Measurements from ENCODE around the gene SEC14L2.

The SEC14L2 gene

DNA sequence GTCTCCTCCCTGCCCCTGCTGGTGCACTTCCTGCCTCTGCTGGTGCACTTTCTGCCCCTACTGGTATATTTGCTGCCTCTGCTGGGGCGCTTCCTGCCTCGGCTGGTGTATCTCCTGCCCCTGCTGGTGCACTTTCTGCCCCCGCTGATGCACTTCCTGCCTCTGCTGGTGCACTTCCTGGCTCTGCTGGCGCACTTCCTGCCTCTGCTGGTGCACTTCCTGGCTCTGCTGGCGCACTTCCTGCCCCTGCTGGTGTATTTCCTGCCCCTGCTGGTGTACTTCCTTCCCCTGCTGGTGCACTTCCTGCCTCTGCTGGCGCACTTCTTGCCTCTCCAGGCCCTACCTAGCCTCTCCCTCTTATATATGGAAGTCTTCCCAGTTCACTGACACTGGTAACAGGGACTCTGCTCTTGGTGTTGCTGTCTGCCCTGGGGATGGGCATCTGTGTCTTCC is 38.9 kb downstream of the SEC14L2 start (continued):
- no peak for TF ChIP-seq BCL11B (tag by site-specific recombination; IDR thresholded peaks at IDR 0.05; ENCODE audit: low read depth)
- TF ChIP-seq ZSCAN16 (tag by site-specific recombination; IDR thresholded peaks at IDR 0.05) = no peak
- no peak for TF ChIP-seq ZNF596 (tag by site-specific recombination; IDR thresholded peaks at IDR 0.05)
- no peak for TF ChIP-seq ZNF239 (tag by site-specific recombination; IDR thresholded peaks at IDR 0.05)
- no peak for TF ChIP-seq ZNF274 (IDR thresholded peaks at IDR 0.05; ENCODE audit: low read length)
- TF ChIP-seq ZNF274 (tag by site-specific recombination; IDR thresholded peaks at IDR 0.05; ENCODE audit: borderline replicate concordance) = no peak
- TF ChIP-seq, protein P1, sequence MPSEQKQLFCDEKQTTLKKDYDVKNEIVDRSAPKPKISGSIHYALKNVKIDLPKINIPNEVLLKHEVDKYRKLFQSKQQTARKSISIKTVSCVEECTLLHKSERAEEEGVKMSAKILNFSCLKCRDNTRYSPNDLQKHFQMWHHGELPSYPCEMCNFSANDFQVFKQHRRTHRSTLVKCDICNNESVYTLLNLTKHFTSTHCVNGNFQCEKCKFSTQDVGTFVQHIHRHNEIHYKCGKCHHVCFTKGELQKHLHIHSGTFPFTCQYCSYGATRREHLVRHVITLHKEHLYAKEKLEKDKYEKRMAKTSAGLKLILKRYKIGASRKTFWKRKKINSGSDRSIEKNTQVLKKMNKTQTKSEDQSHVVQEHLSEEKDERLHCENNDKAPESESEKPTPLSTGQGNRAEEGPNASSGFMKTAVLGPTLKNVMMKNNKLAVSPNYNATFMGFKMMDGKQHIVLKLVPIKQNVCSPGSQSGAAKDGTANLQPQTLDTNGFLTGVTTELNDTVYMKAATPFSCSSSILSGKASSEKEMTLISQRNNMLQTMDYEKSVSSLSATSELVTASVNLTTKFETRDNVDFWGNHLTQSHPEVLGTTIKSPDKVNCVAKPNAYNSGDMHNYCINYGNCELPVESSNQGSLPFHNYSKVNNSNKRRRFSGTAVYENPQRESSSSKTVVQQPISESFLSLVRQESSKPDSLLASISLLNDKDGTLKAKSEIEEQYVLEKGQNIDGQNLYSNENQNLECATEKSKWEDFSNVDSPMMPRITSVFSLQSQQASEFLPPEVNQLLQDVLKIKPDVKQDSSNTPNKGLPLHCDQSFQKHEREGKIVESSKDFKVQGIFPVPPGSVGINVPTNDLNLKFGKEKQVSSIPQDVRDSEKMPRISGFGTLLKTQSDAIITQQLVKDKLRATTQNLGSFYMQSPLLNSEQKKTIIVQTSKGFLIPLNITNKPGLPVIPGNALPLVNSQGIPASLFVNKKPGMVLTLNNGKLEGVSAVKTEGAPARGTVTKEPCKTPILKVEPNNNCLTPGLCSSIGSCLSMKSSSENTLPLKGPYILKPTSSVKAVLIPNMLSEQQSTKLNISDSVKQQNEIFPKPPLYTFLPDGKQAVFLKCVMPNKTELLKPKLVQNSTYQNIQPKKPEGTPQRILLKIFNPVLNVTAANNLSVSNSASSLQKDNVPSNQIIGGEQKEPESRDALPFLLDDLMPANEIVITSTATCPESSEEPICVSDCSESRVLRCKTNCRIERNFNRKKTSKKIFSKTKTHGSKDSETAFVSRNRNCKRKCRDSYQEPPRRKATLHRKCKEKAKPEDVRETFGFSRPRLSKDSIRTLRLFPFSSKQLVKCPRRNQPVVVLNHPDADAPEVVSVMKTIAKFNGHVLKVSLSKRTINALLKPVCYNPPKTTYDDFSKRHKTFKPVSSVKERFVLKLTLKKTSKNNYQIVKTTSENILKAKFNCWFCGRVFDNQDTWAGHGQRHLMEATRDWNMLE (tag by site-specific recombination; conservative IDR thresholded peaks at IDR 0.05; ENCODE audit: low read depth) = peak; percentile 75
- TF ChIP-seq, protein P2, sequence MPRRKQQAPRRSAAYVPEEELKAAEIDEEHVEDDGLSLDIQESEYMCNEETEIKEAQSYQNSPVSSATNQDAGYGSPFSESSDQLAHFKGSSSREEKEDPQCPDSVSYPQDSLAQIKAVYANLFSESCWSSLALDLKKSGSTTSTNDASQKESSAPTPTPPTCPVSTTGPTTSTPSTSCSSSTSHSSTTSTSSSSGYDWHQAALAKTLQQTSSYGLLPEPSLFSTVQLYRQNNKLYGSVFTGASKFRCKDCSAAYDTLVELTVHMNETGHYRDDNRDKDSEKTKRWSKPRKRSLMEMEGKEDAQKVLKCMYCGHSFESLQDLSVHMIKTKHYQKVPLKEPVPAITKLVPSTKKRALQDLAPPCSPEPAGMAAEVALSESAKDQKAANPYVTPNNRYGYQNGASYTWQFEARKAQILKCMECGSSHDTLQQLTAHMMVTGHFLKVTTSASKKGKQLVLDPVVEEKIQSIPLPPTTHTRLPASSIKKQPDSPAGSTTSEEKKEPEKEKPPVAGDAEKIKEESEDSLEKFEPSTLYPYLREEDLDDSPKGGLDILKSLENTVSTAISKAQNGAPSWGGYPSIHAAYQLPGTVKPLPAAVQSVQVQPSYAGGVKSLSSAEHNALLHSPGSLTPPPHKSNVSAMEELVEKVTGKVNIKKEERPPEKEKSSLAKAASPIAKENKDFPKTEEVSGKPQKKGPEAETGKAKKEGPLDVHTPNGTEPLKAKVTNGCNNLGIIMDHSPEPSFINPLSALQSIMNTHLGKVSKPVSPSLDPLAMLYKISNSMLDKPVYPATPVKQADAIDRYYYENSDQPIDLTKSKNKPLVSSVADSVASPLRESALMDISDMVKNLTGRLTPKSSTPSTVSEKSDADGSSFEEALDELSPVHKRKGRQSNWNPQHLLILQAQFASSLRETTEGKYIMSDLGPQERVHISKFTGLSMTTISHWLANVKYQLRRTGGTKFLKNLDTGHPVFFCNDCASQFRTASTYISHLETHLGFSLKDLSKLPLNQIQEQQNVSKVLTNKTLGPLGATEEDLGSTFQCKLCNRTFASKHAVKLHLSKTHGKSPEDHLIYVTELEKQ (tag by site-specific recombination; IDR thresholded peaks at IDR 0.05; ENCODE audit: borderline replicate concordance) = no peak
- TF ChIP-seq, protein P3, sequence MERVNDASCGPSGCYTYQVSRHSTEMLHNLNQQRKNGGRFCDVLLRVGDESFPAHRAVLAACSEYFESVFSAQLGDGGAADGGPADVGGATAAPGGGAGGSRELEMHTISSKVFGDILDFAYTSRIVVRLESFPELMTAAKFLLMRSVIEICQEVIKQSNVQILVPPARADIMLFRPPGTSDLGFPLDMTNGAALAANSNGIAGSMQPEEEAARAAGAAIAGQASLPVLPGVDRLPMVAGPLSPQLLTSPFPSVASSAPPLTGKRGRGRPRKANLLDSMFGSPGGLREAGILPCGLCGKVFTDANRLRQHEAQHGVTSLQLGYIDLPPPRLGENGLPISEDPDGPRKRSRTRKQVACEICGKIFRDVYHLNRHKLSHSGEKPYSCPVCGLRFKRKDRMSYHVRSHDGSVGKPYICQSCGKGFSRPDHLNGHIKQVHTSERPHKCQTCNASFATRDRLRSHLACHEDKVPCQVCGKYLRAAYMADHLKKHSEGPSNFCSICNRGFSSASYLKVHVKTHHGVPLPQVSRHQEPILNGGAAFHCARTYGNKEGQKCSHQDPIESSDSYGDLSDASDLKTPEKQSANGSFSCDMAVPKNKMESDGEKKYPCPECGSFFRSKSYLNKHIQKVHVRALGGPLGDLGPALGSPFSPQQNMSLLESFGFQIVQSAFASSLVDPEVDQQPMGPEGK (tag by site-specific recombination; IDR thresholded peaks at IDR 0.05) = no peak
- TF ChIP-seq ZNF843 (tag by site-specific recombination; IDR thresholded peaks at IDR 0.05) = no peak
- no peak for TF ChIP-seq YY2 (tag by site-specific recombination; IDR thresholded peaks at IDR 0.05)
- no peak for TF ChIP-seq ZNF350 (tag by site-specific recombination; IDR thresholded peaks at IDR 0.05)
- TF ChIP-seq ZNF837 (tag by site-specific recombination; IDR thresholded peaks at IDR 0.05) = no peak
- no peak for TF ChIP-seq ZNF664 (tag by site-specific recombination; IDR thresholded peaks at IDR 0.05)

DNA sequence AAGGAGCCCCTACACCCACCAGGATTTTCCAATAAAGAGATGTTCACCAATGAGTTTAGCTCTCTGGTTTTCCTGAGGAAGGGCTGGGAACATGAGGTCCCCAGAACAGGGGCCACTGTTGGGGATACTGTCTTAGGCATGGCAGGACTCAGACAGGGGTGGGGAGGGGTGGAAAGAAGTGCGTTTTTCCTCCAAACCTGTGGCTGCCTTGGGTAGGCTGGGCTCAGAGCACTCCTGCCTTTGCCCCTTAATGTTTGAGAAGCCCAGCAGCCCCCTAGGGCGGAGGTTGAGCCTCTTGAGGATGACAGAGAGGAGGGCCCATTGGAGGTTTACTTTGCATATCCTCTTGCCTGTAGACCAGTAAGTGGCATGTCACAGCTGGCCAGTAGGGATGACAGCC is 39.4 kb downstream of the SEC14L2 start:
- H3K27ac ChIP-seq (ENCODE audit: extremely low read depth, low read depth, low read length) = no peak overlapping the region
- POLR2A ChIA-PET = interaction anchor here (2.8 kb wide), 1 partner anchor 12 kb away, joined by 11 read pairs; no protein-coding TSS in a partner anchor
- H3K4me3 ChIP-seq (ENCODE audit: low read depth, low read length) = no peak overlapping the region
- TF ChIP-seq ZNF626 (tag by site-specific recombination; IDR thresholded peaks at IDR 0.05) = no peak
- TF ChIP-seq ZNF223 (tag by site-specific recombination; IDR thresholded peaks at IDR 0.05) = no peak
- TF ChIP-seq ZFHX2 (tag by site-specific recombination; conservative IDR thresholded peaks at IDR 0.05) = no peak
- no peak for TF ChIP-seq ZNF544 (tag by site-specific recombination; IDR thresholded peaks at IDR 0.05)
- no peak for TF ChIP-seq ZNF670 (tag by site-specific recombination; IDR thresholded peaks at IDR 0.05; ENCODE audit: low read depth)
- TF ChIP-seq ZNF548 (tag by site-specific recombination; IDR thresholded peaks at IDR 0.05) = no peak
- no peak for TF ChIP-seq ZNF510 (tag by site-specific recombination; IDR thresholded peaks at IDR 0.05; ENCODE audit: insufficient replicate concordance)
- TF ChIP-seq ZBTB8A (tag by site-specific recombination; IDR thresholded peaks at IDR 0.05) = no peak
- CTCF ChIA-PET = interaction anchor here (1.5 to 2.1 kb wide), 2 partner anchors 9 to 11 kb away, joined by 10 read pairs; no protein-coding TSS in a partner anchor
- no peaks in the 10 kb centered on the region for H3K9me3 ChIP-seq (ENCODE audit: control insufficient read depth, insufficient read depth, low read depth, low read length)
- H3K36me3 ChIP-seq (ENCODE audit: control insufficient read depth in 2 of 2, insufficient read depth in 1 of 2, low read length in 2 of 2) = no peaks in the 10 kb centered on the region
- H3K4me1 ChIP-seq (ENCODE audit: control insufficient read depth, insufficient read depth, low read length) = no peaks in the 10 kb centered on the region

All from HEK293 (cell line).